SK-N-SH (cell line): Measurements from ENCODE around the gene FERMT2. TPM values are rescaled to one million over a fixed set of nuclear protein-coding genes. Genes with fewer than 3 reads are reported as not detected.

Source experiments
- CTCF ChIA-PET: fragments of 300-600, 350-600 bp; formaldehyde crosslinking; extraction: SDS; loops from one replicate; lab custom pipeline; 2021; lab: Yijun Ruan, JAX
- POLR2A ChIA-PET: fragments of 350-600 bp; sonication (Branson Sonifier 250); formaldehyde crosslinking; extraction: SDS; loops from one replicate; lab custom pipeline; 2020; ENCODE audit warnings: antibody characterized with exemption, inconsistent platforms; lab: Yijun Ruan, JAX
- DNase-seq: peaks from one replicate; pipeline ENCODE4 v3.0.0; 2012
- H2AFZ ChIP-seq: fragments of 200-600 bp; sonication (generic); 2 replicates; pipeline ENCODE4 v1.8.1; 2016; ENCODE audit warnings: antibody characterized with exemption, mild to moderate bottlenecking, low read depth
- H3F3A ChIP-seq: fragments of 200-600 bp; sonication (generic); replicated peaks from 2 replicates; pipeline ENCODE3; 2016; ENCODE audit warnings: antibody characterized with exemption, mild to moderate bottlenecking; ENCODE audit not compliant: insufficient read depth
- H3K27ac ChIP-seq, 2 experiments: fragments of 200-500 bp in 1 of 2; fragments of 200-600 bp in 1 of 2; sonication (Bioruptor generic) in 1 of 2; sonication (generic), shearing (Covaris generic) in 1 of 2; 2 replicates each; pipeline versions ENCODE4 v1.5.1 to v1.6.1; 2014 to 2016; ENCODE audit warnings: low read depth in 2 of 2, inconsistent platforms in 1 of 2, low read length in 1 of 2, mild to moderate bottlenecking in 1 of 2, mixed read lengths in 1 of 2
- H3K27me3 ChIP-seq: fragments of 200-600 bp; sonication (generic), shearing (Covaris generic); 2 replicates; pipeline ENCODE4 v1.6.1; 2016; ENCODE audit warnings: mixed run types; ENCODE audit not compliant: insufficient read depth
- H3K36me3 ChIP-seq, 2 experiments: fragments of 200-500 bp in 1 of 2; fragments of 200-600 bp in 1 of 2; sonication (Bioruptor generic) in 1 of 2; sonication (generic) in 1 of 2; replicated peaks in 1 of 2; 2 replicates each; pipeline versions ENCODE3 to v1.5.1; 2014 to 2016; ENCODE audit warnings: low read length in 1 of 2, mild to moderate bottlenecking in 1 of 2; ENCODE audit not compliant: insufficient read depth in 2 of 2, control insufficient read depth in 1 of 2
- H3K4me1 ChIP-seq, 2 experiments: fragments of 200-500 bp in 1 of 2; fragments of 200-600 bp in 1 of 2; sonication (Bioruptor generic) in 1 of 2; sonication (generic), shearing (Covaris generic) in 1 of 2; 2 replicates each; pipeline versions ENCODE4 v1.5.1 to v1.6.1; 2014 to 2016; ENCODE audit warnings: low read depth in 1 of 2, low read length in 1 of 2, mixed run types in 1 of 2; ENCODE audit not compliant: insufficient read depth in 2 of 2, control insufficient read depth in 1 of 2
- H3K4me2 ChIP-seq: fragments of 200-600 bp; sonication (generic), shearing (Covaris generic); 2 replicates; pipeline ENCODE4 v1.6.1; 2017; ENCODE audit warnings: mixed run types
- H3K4me3 ChIP-seq, 2 experiments: fragments of 200-500 bp in 1 of 2; fragments of 200-600 bp in 1 of 2; sonication (Bioruptor generic) in 1 of 2; sonication (generic), shearing (Covaris generic) in 1 of 2; 2 replicates each; pipeline versions ENCODE4 v1.5.1 to v1.8.1; 2014 to 2016; ENCODE audit warnings: low read depth in 2 of 2, inconsistent platforms in 1 of 2, low read length in 1 of 2, mild to moderate bottlenecking in 1 of 2, mixed read lengths in 1 of 2, moderate library complexity in 1 of 2
- H3K79me2 ChIP-seq: fragments of 200-600 bp; sonication (generic); 2 replicates; pipeline ENCODE4 v1.8.1; 2017; ENCODE audit warnings: mild to moderate bottlenecking; ENCODE audit not compliant: insufficient read depth
- H3K9ac ChIP-seq: fragments of 200-600 bp; sonication (generic); 2 replicates; pipeline ENCODE4 v1.6.1; 2017; ENCODE audit warnings: mixed run types
- H3K9me2 ChIP-seq: fragments of 200-600 bp; sonication (generic); 2 replicates; pipeline ENCODE4 v1.6.1; 2017; ENCODE audit warnings: mixed run types
- H3K9me3 ChIP-seq: fragments of 200-600 bp; sonication (generic); 2 replicates; pipeline ENCODE4 v1.6.1; 2017; ENCODE audit warnings: mixed run types, mild to moderate bottlenecking, moderate library complexity
- H4K20me1 ChIP-seq: fragments of 200-600 bp; sonication (generic); 2 replicates; pipeline ENCODE4 v1.6.1; 2017; ENCODE audit warnings: mild to moderate bottlenecking, mixed run types; ENCODE audit not compliant: insufficient read depth
- CHD2 ChIP-seq: fragments of 150-350 bp; IDR thresholded peaks from 2 replicates; pipeline ENCODE4 v1.6.1; 2018; ENCODE audit warnings: low read length; ENCODE audit not compliant: partially characterized antibody
- ELF1 ChIP-seq: IDR thresholded peaks from 2 replicates; pipeline ENCODE4 v1.4.0; 2012
- EZH2phosphoT487 ChIP-seq: fragments of 200-600 bp; sonication (generic); IDR thresholded peaks from 2 replicates; pipeline ENCODE4 v1.6.1; 2017; ENCODE audit warnings: low read depth, mixed run types, mild to moderate bottlenecking, antibody characterized with exemption, moderate library complexity, borderline replicate concordance
- FOXJ3 ChIP-seq: sonication (generic); formaldehyde crosslinking; IDR thresholded peaks from 2 replicates; pipeline ENCODE4 v1.5.1; 2020; ENCODE audit warnings: mild to moderate bottlenecking, missing genetic modification reagents
- FOXM1 ChIP-seq: IDR thresholded peaks from 2 replicates; pipeline ENCODE4 v1.4.0; 2012; ENCODE audit warnings: low read depth, mild to moderate bottlenecking
- GABPA ChIP-seq: IDR thresholded peaks from 2 replicates; pipeline ENCODE4 v1.4.0; 2012; ENCODE audit warnings: low read depth, mild to moderate bottlenecking
- JUND ChIP-seq: IDR thresholded peaks from 2 replicates; pipeline ENCODE4 v1.4.0; 2012
- MEF2A ChIP-seq: IDR thresholded peaks from 2 replicates; pipeline ENCODE4 v1.4.0; 2012; ENCODE audit warnings: low read depth, borderline replicate concordance
- NRF1 ChIP-seq: IDR thresholded peaks from 2 replicates; pipeline ENCODE4 v1.6.1; 2012; ENCODE audit warnings: low read depth, mild to moderate bottlenecking, low read length
- RCOR1 ChIP-seq: fragments of 150-350 bp; IDR thresholded peaks from 2 replicates; pipeline ENCODE4 v1.6.1; 2017; ENCODE audit warnings: antibody characterized with exemption, low read length
- RFX5 ChIP-seq: IDR thresholded peaks from 2 replicates; pipeline ENCODE4 v1.6.1; 2012; ENCODE audit warnings: mild to moderate bottlenecking, improper control_type of control experiment, low read length
- RXRA ChIP-seq: IDR thresholded peaks from 2 replicates; pipeline ENCODE4 v1.4.0; 2012; ENCODE audit warnings: low read depth, mild to moderate bottlenecking, borderline replicate concordance
- SIN3A ChIP-seq: IDR thresholded peaks from 2 replicates; pipeline ENCODE4 v1.6.1; 2012; ENCODE audit warnings: low read depth, mild to moderate bottlenecking, low read length, moderate library complexity, borderline replicate concordance
- TAF1 ChIP-seq: IDR thresholded peaks from 2 replicates; pipeline ENCODE4 v1.6.1; 2012; ENCODE audit warnings: low read depth, mild to moderate bottlenecking, low read length, moderate library complexity, borderline replicate concordance
- TCF12 ChIP-seq: IDR thresholded peaks from 2 replicates; pipeline ENCODE4 v1.4.0; 2012
- YY1 ChIP-seq: IDR thresholded peaks from 2 replicates; pipeline ENCODE4 v1.4.0; 2012; ENCODE audit warnings: low read depth, mild to moderate bottlenecking
- WGBS: methylation state at CpG from one replicate; pipeline ENCODE4 v1.1.6; 2017; ENCODE audit warnings: low lambda C conversion rate; 5-methylcytosine and 5-hydroxymethylcytosine counted together
- polyA plus RNA-seq, 3 experiments: library from polyadenylated mRNA; depleted of rRNA; stranded (reverse); fragments of >200 nt; gene quantifications; 2 replicates each; pipeline ENCODE4 v1.2.3, GENCODE V29; 2012
- TF ChIP-seq, protein P1 (sequence below): fragments of 200-600 bp; sonication (generic); IDR thresholded peaks from 2 replicates; pipeline ENCODE4 v1.6.1; 2017; ENCODE audit warnings: antibody characterized with exemption, mild to moderate bottlenecking, moderate library complexity
- TF ChIP-seq, protein P2 (sequence below): fragments of 150-350 bp; IDR thresholded peaks from 2 replicates; pipeline ENCODE4 v1.6.1; 2017; ENCODE audit warnings: antibody characterized with exemption, low read length, low read depth, borderline replicate concordance
- TF ChIP-seq, protein P3 (sequence below): fragments of 150-350 bp; IDR thresholded peaks from 2 replicates; pipeline ENCODE4 v1.6.1; 2016; ENCODE audit warnings: mild to moderate bottlenecking, low read depth, low read length
- TF ChIP-seq, protein P4 (sequence below): IDR thresholded peaks from 2 replicates; pipeline ENCODE4 v1.6.1; 2012; ENCODE audit warnings: mild to moderate bottlenecking, low read depth, low read length, moderate library complexity

Gene FERMT2
- polyA plus RNA-seq, 1 of the 3 experiments (the other 2 are of a cell fraction) = 40.1 TPM

DNA sequence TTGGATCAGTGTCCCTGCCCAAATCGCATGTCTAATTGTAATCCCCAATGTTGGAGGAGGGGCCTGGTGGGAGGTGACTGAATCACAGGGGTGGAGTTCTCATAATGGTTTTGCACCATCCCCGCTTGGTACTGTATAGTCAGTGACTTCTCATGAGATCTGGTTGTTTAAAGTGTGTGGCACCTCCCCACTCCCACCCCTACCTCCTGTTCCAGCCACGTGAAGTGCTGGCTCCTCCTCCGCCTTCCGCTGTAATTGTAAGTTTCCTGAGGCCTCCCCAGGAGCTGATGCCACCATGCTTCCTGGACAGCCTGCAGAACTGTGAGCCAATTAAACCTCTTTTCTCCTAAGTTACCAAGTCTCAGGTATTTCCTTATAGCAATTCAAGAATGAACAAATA is 67.2 kb downstream of the FERMT2 start:
- H4K20me1 ChIP-seq = no peaks in the 10 kb centered on the region
- ChIA-PET POLR2A (no interaction called here), CTCF (no interaction called here)
- H3F3A ChIP-seq = peaks cover 18% of the 10 kb centered on the region
- WGBS = 92% methylated on average over 5 of the region's 5 CpGs
- no peak overlapping the region for H3K9ac ChIP-seq
- no peak for TF ChIP-seq TAF1
- TF ChIP-seq RXRA = no peak
- TF ChIP-seq FOXM1 = no peak
- TF ChIP-seq RFX5 = no peak
- no peak for TF ChIP-seq GABPA
- no peak for TF ChIP-seq SIN3A
- no peak for TF ChIP-seq JUND
- no peak for TF ChIP-seq YY1
- TF ChIP-seq, protein P1, sequence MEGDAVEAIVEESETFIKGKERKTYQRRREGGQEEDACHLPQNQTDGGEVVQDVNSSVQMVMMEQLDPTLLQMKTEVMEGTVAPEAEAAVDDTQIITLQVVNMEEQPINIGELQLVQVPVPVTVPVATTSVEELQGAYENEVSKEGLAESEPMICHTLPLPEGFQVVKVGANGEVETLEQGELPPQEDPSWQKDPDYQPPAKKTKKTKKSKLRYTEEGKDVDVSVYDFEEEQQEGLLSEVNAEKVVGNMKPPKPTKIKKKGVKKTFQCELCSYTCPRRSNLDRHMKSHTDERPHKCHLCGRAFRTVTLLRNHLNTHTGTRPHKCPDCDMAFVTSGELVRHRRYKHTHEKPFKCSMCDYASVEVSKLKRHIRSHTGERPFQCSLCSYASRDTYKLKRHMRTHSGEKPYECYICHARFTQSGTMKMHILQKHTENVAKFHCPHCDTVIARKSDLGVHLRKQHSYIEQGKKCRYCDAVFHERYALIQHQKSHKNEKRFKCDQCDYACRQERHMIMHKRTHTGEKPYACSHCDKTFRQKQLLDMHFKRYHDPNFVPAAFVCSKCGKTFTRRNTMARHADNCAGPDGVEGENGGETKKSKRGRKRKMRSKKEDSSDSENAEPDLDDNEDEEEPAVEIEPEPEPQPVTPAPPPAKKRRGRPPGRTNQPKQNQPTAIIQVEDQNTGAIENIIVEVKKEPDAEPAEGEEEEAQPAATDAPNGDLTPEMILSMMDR = no peak
- TF ChIP-seq, protein P2, sequence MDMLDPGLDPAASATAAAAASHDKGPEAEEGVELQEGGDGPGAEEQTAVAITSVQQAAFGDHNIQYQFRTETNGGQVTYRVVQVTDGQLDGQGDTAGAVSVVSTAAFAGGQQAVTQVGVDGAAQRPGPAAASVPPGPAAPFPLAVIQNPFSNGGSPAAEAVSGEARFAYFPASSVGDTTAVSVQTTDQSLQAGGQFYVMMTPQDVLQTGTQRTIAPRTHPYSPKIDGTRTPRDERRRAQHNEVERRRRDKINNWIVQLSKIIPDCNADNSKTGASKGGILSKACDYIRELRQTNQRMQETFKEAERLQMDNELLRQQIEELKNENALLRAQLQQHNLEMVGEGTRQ = no peak
- no peak for TF ChIP-seq ELF1
- TF ChIP-seq RCOR1 = no peak
- no peak for TF ChIP-seq CHD2
- no peak for TF ChIP-seq TCF12
- TF ChIP-seq, protein P3, sequence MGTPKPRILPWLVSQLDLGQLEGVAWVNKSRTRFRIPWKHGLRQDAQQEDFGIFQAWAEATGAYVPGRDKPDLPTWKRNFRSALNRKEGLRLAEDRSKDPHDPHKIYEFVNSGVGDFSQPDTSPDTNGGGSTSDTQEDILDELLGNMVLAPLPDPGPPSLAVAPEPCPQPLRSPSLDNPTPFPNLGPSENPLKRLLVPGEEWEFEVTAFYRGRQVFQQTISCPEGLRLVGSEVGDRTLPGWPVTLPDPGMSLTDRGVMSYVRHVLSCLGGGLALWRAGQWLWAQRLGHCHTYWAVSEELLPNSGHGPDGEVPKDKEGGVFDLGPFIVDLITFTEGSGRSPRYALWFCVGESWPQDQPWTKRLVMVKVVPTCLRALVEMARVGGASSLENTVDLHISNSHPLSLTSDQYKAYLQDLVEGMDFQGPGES = no peak
- H3K4me3 ChIP-seq = no peak overlapping the region
- H3K79me2 ChIP-seq = peaks cover 100% of the 10 kb centered on the region
- no peaks in the 10 kb centered on the region for H3K9me3 ChIP-seq
- H3K27ac ChIP-seq = no peak overlapping the region
- H3K27me3 ChIP-seq = no peaks in the 10 kb centered on the region
- H3K36me3 ChIP-seq = peaks cover 25 to 85% of the 10 kb centered on the region in 2 experiments
- no peak overlapping the region for H3K4me2 ChIP-seq
- no peak for DNase-seq
- H3K4me1 ChIP-seq = peaks cover 0 to 3% of the 10 kb centered on the region in 2 experiments; a peak in 1 of 4 replicates
- no peaks in the 10 kb centered on the region for H3K9me2 ChIP-seq
- H2AFZ ChIP-seq = no peak overlapping the region

DNA sequence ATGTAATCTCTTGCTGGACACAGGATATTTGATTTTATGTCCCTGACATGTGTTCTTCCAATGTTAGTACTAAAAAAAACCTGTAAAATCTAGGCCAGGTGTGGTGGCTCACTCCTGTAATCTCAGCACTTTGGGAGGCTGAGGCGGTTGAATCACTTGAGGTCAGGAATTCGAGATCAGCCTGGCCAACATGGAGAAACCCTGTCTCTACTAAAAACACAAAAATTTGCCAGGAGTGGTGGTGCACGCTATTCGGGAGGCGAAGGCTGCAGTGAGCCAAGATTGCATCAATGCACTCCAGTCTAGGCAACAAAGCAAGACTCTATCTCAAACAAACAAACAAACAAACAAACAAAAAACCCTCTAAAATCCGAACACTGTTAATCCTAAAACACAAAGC is 68.0 kb downstream of the FERMT2 start:
- Histone ChIP-seq H3K4me2 (no peak overlapping the region), H3F3A (peaks cover 25% of the 10 kb centered on the region), H3K27me3 (no peaks in the 10 kb centered on the region), H3K9ac (no peak overlapping the region), H3K9me3 (no peaks in the 10 kb centered on the region), H3K4me3 (no peak overlapping the region), H4K20me1 (no peaks in the 10 kb centered on the region), H2AFZ (no peak overlapping the region), H3K79me2 (peaks cover 98% of the 10 kb centered on the region), H3K36me3 (peaks cover 32 to 85% of the 10 kb centered on the region in 2 experiments), H3K9me2 (no peaks in the 10 kb centered on the region), H3K4me1 (peaks cover 0 to 11% of the 10 kb centered on the region in 2 experiments; a peak in 1 of 4 replicates), H3K27ac (no peak overlapping the region)
- WGBS = 98% methylated on average over 6 of the region's 6 CpGs
- POLR2A ChIA-PET = no interaction called here
- CTCF ChIA-PET = interaction anchor here (1.0 kb wide), 1 partner anchor 11 kb away, joined by 3 read pairs; no protein-coding TSS in a partner anchor
- DNase-seq = no peak
- TF ChIP-seq EZH2phosphoT487 (no peak), RFX5 (no peak), FOXJ3 (no peak), MEF2A (no peak), CHD2 (no peak), NRF1 (no peak)
- TF ChIP-seq, protein P4, sequence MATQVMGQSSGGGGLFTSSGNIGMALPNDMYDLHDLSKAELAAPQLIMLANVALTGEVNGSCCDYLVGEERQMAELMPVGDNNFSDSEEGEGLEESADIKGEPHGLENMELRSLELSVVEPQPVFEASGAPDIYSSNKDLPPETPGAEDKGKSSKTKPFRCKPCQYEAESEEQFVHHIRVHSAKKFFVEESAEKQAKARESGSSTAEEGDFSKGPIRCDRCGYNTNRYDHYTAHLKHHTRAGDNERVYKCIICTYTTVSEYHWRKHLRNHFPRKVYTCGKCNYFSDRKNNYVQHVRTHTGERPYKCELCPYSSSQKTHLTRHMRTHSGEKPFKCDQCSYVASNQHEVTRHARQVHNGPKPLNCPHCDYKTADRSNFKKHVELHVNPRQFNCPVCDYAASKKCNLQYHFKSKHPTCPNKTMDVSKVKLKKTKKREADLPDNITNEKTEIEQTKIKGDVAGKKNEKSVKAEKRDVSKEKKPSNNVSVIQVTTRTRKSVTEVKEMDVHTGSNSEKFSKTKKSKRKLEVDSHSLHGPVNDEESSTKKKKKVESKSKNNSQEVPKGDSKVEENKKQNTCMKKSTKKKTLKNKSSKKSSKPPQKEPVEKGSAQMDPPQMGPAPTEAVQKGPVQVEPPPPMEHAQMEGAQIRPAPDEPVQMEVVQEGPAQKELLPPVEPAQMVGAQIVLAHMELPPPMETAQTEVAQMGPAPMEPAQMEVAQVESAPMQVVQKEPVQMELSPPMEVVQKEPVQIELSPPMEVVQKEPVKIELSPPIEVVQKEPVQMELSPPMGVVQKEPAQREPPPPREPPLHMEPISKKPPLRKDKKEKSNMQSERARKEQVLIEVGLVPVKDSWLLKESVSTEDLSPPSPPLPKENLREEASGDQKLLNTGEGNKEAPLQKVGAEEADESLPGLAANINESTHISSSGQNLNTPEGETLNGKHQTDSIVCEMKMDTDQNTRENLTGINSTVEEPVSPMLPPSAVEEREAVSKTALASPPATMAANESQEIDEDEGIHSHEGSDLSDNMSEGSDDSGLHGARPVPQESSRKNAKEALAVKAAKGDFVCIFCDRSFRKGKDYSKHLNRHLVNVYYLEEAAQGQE = no peak
- TF ChIP-seq, protein P2 = no peak
